K562 (cell line): Measurements from ENCODE around the gene ORC1. TPM values are rescaled to one million over a fixed set of nuclear protein-coding genes. Genes with fewer than 3 reads are reported as not detected.
A peak's percentile ranks its signal among the peaks of the same experiment; 100 is the strongest.

ENCODE experiments used
- EHMT2 ChIP-seq: fragments of 450-650 bp; IDR thresholded peaks from 2 replicates; pipeline ENCODE4 v1.6.1; 2018; ENCODE audit warnings: antibody characterized with exemption
- ELF2 ChIP-seq: fragments of 250-450 bp; sonication (Bioruptor Pico); IDR thresholded peaks from 2 replicates; pipeline ENCODE4 v1.5.0; 2021; ENCODE audit warnings: mild to moderate bottlenecking
- HDAC1 ChIP-seq, 2 experiments: fragments of 450-650 bp; IDR thresholded peaks; 2 replicates each; pipeline ENCODE4 v1.6.1; 2016 to 2017; ENCODE audit warnings: inconsistent platforms in 1 of 2, mild to moderate bottlenecking in 1 of 2, moderate library complexity in 1 of 2
- NFE2L1 ChIP-seq: fragments of 450-650 bp; IDR thresholded peaks from 2 replicates; pipeline ENCODE4 v1.6.1; 2016; ENCODE audit warnings: missing genetic modification characterization, low read depth, mild to moderate bottlenecking, missing compliant biosample characterization, moderate library complexity, borderline replicate concordance
- SAFB2 ChIP-seq: fragments of 200-400 bp; formaldehyde crosslinking; IDR thresholded peaks from 2 replicates; pipeline ENCODE4 v1.6.1; 2018; ENCODE audit warnings: borderline replicate concordance, low read length, low read depth, moderate library complexity; ENCODE audit not compliant: severe bottlenecking
- SIN3B ChIP-seq: fragments of 450-650 bp; IDR thresholded peaks from 2 replicates; pipeline ENCODE4 v1.6.1; 2017; ENCODE audit warnings: low read depth, mild to moderate bottlenecking, moderate library complexity
- polyA plus RNA-seq, 8 experiments: library from polyadenylated mRNA; depleted of rRNA in 4 of 8; stranded (reverse) in 5 of 8; unstranded in 3 of 8; fragments of >200 nt; fragmentation: Nextera tagmentation in 2 of 8; fragmentation: Illumina TruSeq in 1 of 8; extraction: Ambion mirVana in 2 of 8; extraction: Trizol in 1 of 8; gene quantifications; 2 replicates each; pipeline versions ENCODE4 v1.2.1 to v1.2.3, GENCODE V29; 2011 to 2014; ENCODE audit warnings: inconsistent platforms in 1 of 8, missing spikeins in 1 of 8
- total RNA-seq, 7 experiments: library from RNA; depleted of rRNA in 6 of 7; stranded (reverse); fragments of >200 nt in 6 of 7; fragmentation: Illumina TruSeq in 2 of 7; extraction: Trizol in 2 of 7; gene quantifications; 2 replicates each; pipeline versions ENCODE4 v1.2.1 to v1.2.3, GENCODE V29; 2011 to 2021; ENCODE audit warnings: low replicate concordance in 1 of 7
- TF ChIP-seq, protein P1 (sequence below): sonication (generic); formaldehyde crosslinking; IDR thresholded peaks from 2 replicates; pipeline ENCODE4 v1.8.1; 2023; ENCODE audit warnings: missing genetic modification reagents, mild to moderate bottlenecking, borderline replicate concordance
- TF ChIP-seq, protein P2 (sequence below): fragments of 250-450 bp; sonication (Bioruptor Pico); IDR thresholded peaks from 2 replicates; pipeline ENCODE4 v1.5.0; 2022; ENCODE audit warnings: mild to moderate bottlenecking
- TF ChIP-seq, protein P3 (sequence below): fragments of 250-450 bp; sonication (Bioruptor Pico); IDR thresholded peaks from 2 replicates; pipeline ENCODE4 v1.4.0; 2020; ENCODE audit warnings: borderline replicate concordance
- TF ChIP-seq, protein P4 (sequence below), 2 experiments: IDR thresholded peaks in 1 of 2; conservative IDR thresholded peaks in 1 of 2; 2 replicates each; pipeline ENCODE4 v1.6.1; 2016; ENCODE audit warnings: low read depth in 2 of 2, mild to moderate bottlenecking in 1 of 2, missing compliant biosample characterization in 1 of 2, missing genetic modification characterization in 1 of 2, moderate library complexity in 1 of 2
- TF ChIP-seq, protein P5 (sequence below): fragments of 450-650 bp; formaldehyde crosslinking; IDR thresholded peaks from 2 replicates; pipeline ENCODE4 v1.4.0; 2022; ENCODE audit warnings: missing genetic modification characterization

ORC1 gene
- total and polyA plus RNA-seq, 9 of the 15 experiments (the other 6 are each of a cell fraction or from before 2014, with no cell fraction given), result 26.4 to 91.6 (median 69.7) TPM

DNA sequence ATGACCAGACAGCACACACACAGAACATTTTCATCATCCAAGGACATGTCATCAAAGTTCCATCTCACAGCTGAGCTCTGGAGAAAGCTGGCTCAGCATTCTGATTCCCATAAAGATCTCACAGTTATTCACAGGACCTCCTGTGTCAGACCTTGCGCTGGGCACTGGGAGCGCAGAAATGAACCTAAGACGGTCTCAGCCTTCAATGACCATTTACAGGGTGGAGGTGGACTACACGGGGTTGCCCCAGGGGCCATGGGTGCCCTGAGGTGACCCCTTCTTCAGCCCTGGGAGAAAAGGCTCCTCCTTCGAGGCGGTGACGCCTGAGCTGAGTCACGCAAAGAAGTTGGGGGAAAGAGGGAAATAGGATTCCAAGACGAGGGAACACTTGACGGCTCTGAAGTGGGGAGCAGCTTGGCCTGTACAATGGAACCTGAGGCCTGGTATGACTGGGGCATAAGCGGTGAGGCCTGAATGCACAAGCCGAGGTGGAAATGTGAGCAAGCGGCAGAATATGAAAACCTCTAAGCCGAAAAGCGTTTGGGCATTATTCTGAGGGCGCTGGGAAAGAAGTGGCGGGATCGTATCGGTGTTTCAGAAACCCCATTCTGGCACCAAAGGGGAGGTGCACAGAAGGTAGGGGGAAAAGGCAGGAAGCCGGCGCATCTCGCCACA lies 39.0 kb downstream of the ORC1 start (continued):
- TF ChIP-seq, protein P1, sequence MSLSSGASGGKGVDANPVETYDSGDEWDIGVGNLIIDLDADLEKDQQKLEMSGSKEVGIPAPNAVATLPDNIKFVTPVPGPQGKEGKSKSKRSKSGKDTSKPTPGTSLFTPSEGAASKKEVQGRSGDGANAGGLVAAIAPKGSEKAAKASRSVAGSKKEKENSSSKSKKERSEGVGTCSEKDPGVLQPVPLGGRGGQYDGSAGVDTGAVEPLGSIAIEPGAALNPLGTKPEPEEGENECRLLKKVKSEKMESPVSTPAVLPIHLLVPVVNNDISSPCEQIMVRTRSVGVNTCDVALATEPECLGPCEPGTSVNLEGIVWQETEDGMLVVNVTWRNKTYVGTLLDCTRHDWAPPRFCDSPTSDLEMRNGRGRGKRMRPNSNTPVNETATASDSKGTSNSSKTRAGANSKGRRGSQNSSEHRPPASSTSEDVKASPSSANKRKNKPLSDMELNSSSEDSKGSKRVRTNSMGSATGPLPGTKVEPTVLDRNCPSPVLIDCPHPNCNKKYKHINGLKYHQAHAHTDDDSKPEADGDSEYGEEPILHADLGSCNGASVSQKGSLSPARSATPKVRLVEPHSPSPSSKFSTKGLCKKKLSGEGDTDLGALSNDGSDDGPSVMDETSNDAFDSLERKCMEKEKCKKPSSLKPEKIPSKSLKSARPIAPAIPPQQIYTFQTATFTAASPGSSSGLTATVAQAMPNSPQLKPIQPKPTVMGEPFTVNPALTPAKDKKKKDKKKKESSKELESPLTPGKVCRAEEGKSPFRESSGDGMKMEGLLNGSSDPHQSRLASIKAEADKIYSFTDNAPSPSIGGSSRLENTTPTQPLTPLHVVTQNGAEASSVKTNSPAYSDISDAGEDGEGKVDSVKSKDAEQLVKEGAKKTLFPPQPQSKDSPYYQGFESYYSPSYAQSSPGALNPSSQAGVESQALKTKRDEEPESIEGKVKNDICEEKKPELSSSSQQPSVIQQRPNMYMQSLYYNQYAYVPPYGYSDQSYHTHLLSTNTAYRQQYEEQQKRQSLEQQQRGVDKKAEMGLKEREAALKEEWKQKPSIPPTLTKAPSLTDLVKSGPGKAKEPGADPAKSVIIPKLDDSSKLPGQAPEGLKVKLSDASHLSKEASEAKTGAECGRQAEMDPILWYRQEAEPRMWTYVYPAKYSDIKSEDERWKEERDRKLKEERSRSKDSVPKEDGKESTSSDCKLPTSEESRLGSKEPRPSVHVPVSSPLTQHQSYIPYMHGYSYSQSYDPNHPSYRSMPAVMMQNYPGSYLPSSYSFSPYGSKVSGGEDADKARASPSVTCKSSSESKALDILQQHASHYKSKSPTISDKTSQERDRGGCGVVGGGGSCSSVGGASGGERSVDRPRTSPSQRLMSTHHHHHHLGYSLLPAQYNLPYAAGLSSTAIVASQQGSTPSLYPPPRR (CRISPR knock-in tag), result no peak
- TF ChIP-seq ELF2 (CRISPR knock-in tag) (no peak), SAFB2 (no peak), EHMT2 (no peak), HDAC1 (IDR thresholded peaks at IDR 0.05) (no peak; a peak in 1 of 4 replicates), SIN3B (no peak), NFE2L1 (tag) (no peak; the same call in 1 of the 2 replicates)
- TF ChIP-seq, protein P2, sequence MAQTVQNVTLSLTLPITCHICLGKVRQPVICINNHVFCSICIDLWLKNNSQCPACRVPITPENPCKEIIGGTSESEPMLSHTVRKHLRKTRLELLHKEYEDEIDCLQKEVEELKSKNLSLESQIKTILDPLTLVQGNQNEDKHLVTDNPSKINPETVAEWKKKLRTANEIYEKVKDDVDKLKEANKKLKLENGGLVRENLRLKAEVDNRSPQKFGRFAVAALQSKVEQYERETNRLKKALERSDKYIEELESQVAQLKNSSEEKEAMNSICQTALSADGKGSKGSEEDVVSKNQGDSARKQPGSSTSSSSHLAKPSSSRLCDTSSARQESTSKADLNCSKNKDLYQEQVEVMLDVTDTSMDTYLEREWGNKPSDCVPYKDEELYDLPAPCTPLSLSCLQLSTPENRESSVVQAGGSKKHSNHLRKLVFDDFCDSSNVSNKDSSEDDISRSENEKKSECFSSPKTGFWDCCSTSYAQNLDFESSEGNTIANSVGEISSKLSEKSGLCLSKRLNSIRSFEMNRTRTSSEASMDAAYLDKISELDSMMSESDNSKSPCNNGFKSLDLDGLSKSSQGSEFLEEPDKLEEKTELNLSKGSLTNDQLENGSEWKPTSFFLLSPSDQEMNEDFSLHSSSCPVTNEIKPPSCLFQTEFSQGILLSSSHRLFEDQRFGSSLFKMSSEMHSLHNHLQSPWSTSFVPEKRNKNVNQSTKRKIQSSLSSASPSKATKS (CRISPR knock-in tag), result no peak
- TF ChIP-seq, protein P3, sequence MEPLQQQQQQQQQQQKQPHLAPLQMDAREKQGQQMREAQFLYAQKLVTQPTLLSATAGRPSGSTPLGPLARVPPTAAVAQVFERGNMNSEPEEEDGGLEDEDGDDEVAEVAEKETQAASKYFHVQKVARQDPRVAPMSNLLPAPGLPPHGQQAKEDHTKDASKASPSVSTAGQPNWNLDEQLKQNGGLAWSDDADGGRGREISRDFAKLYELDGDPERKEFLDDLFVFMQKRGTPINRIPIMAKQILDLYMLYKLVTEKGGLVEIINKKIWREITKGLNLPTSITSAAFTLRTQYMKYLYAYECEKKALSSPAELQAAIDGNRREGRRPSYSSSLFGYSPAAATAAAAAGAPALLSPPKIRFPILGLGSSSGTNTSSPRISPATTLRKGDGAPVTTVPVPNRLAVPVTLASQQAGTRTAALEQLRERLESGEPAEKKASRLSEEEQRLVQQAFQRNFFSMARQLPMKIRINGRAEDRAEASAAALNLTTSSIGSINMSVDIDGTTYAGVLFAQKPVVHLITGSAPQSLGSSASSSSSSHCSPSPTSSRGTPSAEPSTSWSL, result no peak
- TF ChIP-seq, protein P4, sequence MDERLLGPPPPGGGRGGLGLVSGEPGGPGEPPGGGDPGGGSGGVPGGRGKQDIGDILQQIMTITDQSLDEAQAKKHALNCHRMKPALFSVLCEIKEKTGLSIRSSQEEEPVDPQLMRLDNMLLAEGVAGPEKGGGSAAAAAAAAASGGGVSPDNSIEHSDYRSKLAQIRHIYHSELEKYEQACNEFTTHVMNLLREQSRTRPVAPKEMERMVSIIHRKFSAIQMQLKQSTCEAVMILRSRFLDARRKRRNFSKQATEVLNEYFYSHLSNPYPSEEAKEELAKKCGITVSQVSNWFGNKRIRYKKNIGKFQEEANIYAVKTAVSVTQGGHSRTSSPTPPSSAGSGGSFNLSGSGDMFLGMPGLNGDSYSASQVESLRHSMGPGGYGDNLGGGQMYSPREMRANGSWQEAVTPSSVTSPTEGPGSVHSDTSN (CRISPR knock-in tag; IDR thresholded peaks at IDR 0.05; ENCODE audit: low read depth), result no peak
- TF ChIP-seq, protein P4 (tag; conservative IDR thresholded peaks at IDR 0.05; ENCODE audit: low read depth), result no peak
- TF ChIP-seq, protein P5, sequence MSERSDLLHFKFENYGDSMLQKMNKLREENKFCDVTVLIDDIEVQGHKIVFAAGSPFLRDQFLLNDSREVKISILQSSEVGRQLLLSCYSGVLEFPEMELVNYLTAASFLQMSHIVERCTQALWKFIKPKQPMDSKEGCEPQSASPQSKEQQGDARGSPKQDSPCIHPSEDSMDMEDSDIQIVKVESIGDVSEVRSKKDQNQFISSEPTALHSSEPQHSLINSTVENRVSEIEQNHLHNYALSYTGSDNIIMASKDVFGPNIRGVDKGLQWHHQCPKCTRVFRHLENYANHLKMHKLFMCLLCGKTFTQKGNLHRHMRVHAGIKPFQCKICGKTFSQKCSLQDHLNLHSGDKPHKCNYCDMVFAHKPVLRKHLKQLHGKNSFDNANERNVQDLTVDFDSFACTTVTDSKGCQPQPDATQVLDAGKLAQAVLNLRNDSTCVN, result 0 out of 2 replicates have a peak, but pooled peaks have one; percentile 7
